HepG2 (cell line): Measurements from ENCODE around the gene CYP21A2. TPM values are rescaled to one million over a fixed set of nuclear protein-coding genes. Genes with fewer than 3 reads are reported as not detected.

Experiments
- ATAC-seq: fragments of 200-7000 bp; cut with Tn5 transposase; 3 replicates; pipeline ENCODE4 v1.9.1; 2020; ENCODE audit warnings: mild to moderate bottlenecking, moderate library complexity
- BruUV-seq: library from RNA; stranded (reverse); fragments of 400-500 nt; replicated peaks from 2 replicates; lab custom pipeline; 2021; lab: Mats Ljungman, UMichigan
- CTCF ChIA-PET: fragments of 300-600 bp; formaldehyde crosslinking; extraction: SDS; loops from one replicate; lab custom pipeline; 2021; ENCODE audit warnings: low total read pairs, inconsistent platforms, low intra/inter-chr PET ratio; lab: Yijun Ruan, JAX
- POLR2A ChIA-PET: fragments of 350-600 bp; sonication (Branson Sonifier 250); formaldehyde crosslinking; loops from one replicate; lab custom pipeline; 2020; ENCODE audit warnings: antibody characterized with exemption, inconsistent platforms; lab: Yijun Ruan, JAX
- DNase-seq: peaks from one replicate; pipeline ENCODE4 v3.0.0-alpha.2; 2015; ENCODE audit warnings: low spot score
- FAIRE-seq: peaks from 3 replicates; lab custom pipeline; 2011; peaks lifted over from hg19 to GRCh38; lab: Jason Lieb, UNC
- H2AFZ ChIP-seq: one replicate; pipeline ENCODE4 v1.6.1; 2011; ENCODE audit warnings: low read length, inconsistent platforms
- H3K27ac ChIP-seq: fragments of 300-600 bp; 3 replicates; pipeline ENCODE4 v1.8.0; 2011; ENCODE audit warnings: mixed run types, mild to moderate bottlenecking, mixed read lengths, low read length, inconsistent platforms; ENCODE audit not compliant: insufficient read depth; ENCODE audit errors: extremely low read length
- H3K27me3 ChIP-seq, 2 experiments: fragments of 200-600 bp in 1 of 2; 2 replicates in 1 of 2; 3 replicates in 1 of 2; pipeline versions ENCODE4 v1.6.0 to v1.8.0; 2011; ENCODE audit warnings: low read length in 2 of 2, mild to moderate bottlenecking in 2 of 2, moderate library complexity in 2 of 2, inconsistent platforms in 1 of 2; ENCODE audit not compliant: insufficient read depth in 2 of 2, control insufficient read depth in 1 of 2
- H3K36me3 ChIP-seq, 2 experiments: fragments of 200-600 bp in 1 of 2; replicated peaks in 1 of 2; 2 replicates in 1 of 2; 3 replicates in 1 of 2; pipeline versions ENCODE4 v1.5.1 to v1.8.0; 2011; ENCODE audit warnings: low read length in 2 of 2, inconsistent platforms in 1 of 2; ENCODE audit not compliant: insufficient read depth in 2 of 2, control insufficient read depth in 1 of 2
- H3K4me1 ChIP-seq: 2 replicates; pipeline ENCODE4 v1.5.1; 2012; ENCODE audit warnings: low read length, inconsistent platforms; ENCODE audit not compliant: insufficient read depth
- H3K4me2 ChIP-seq: 2 replicates; pipeline ENCODE4 v1.6.0; 2011; ENCODE audit warnings: low read depth, low read length, inconsistent platforms
- H3K4me3 ChIP-seq, 3 experiments: fragments of 200-600 bp in 1 of 3; sonication (generic), shearing (Covaris generic) in 1 of 3; replicated peaks in 1 of 3; 2 replicates each; pipeline ENCODE4 v1.5.1; 2011 to 2016; ENCODE audit warnings: low read length in 3 of 3, inconsistent platforms in 2 of 3, low read depth in 2 of 3, mild to moderate bottlenecking in 2 of 3, control low read depth in 1 of 3, mixed read lengths in 1 of 3; ENCODE audit not compliant: insufficient read depth in 1 of 3
- H3K79me2 ChIP-seq: one replicate; pipeline ENCODE4 v1.6.1; 2011; ENCODE audit warnings: low read length, inconsistent platforms; ENCODE audit not compliant: insufficient read depth
- H3K9ac ChIP-seq: 2 replicates; pipeline ENCODE4 v1.6.0; 2011; ENCODE audit warnings: mild to moderate bottlenecking, low read depth, low read length, inconsistent platforms; ENCODE audit not compliant: insufficient read depth
- H3K9me3 ChIP-seq: 2 replicates; pipeline ENCODE4 v1.5.1; 2012; ENCODE audit warnings: mild to moderate bottlenecking, low read length
- H4K20me1 ChIP-seq: 2 replicates; pipeline ENCODE4 v1.6.0; 2011; ENCODE audit warnings: inconsistent platforms, mild to moderate bottlenecking, low read length, moderate library complexity; ENCODE audit not compliant: insufficient read depth
- HMG20A ChIP-seq: IDR thresholded peaks from 2 replicates; pipeline ENCODE4 v1.6.1; 2016; ENCODE audit warnings: borderline replicate concordance
- IKZF4 ChIP-seq: sonication (generic); formaldehyde crosslinking; IDR thresholded peaks from 2 replicates; pipeline ENCODE4 v1.5.1; 2020; ENCODE audit warnings: borderline replicate concordance, mild to moderate bottlenecking, low read depth, missing genetic modification reagents; ENCODE audit errors: not compliant biosample characterization
- KDM3A ChIP-seq: IDR thresholded peaks from 2 replicates; pipeline ENCODE4 v1.6.1; 2018; ENCODE audit warnings: low read depth, missing compliant biosample characterization
- NFE2L2 ChIP-seq: fragments of 150-350 bp; IDR thresholded peaks from 2 replicates; pipeline ENCODE4 v1.6.1; 2014; ENCODE audit warnings: low read length
- NR2F2 ChIP-seq: IDR thresholded peaks from 2 replicates; pipeline ENCODE4 v1.6.1; 2012; ENCODE audit warnings: low read depth, inconsistent platforms, borderline replicate concordance
- RFX1 ChIP-seq: fragments of 450-650 bp; IDR thresholded peaks from 2 replicates; pipeline ENCODE4 v1.6.1; 2017
- ZBTB1 ChIP-seq: sonication (generic); formaldehyde crosslinking; IDR thresholded peaks from 2 replicates; pipeline ENCODE4 v1.4.0; 2020; ENCODE audit warnings: missing genetic modification reagents, borderline replicate concordance
- ZNF274 ChIP-seq: sonication (generic); formaldehyde crosslinking; IDR thresholded peaks from 2 replicates; pipeline ENCODE4 v1.5.1; 2020; ENCODE audit warnings: mild to moderate bottlenecking, missing genetic modification reagents
- ZNF292 ChIP-seq: sonication (generic); formaldehyde crosslinking; IDR thresholded peaks from 2 replicates; pipeline ENCODE4 v1.8.1; 2022; ENCODE audit warnings: mild to moderate bottlenecking, low read depth, missing genetic modification reagents, borderline replicate concordance
- ZNF776 ChIP-seq: sonication (generic); formaldehyde crosslinking; IDR thresholded peaks from 2 replicates; pipeline ENCODE4 v1.4.0; 2020; ENCODE audit warnings: mild to moderate bottlenecking, missing genetic modification reagents
- ZNF891 ChIP-seq: sonication (generic); formaldehyde crosslinking; IDR thresholded peaks from 2 replicates; pipeline ENCODE4 v1.5.0; 2020; ENCODE audit warnings: mild to moderate bottlenecking, missing genetic modification reagents
- WGBS: methylation state at CpG from one replicate; pipeline ENCODE4 v1.1.6; 2017; ENCODE audit warnings: low lambda C conversion rate; 5-methylcytosine and 5-hydroxymethylcytosine counted together
- in situ Hi-C: cut with HindIII; loops from 2 replicates; pipeline ENCODE4 v1.10.0; 2017; ENCODE audit warnings: low pct_unique_long_range_greater_than_20kb; ENCODE audit not compliant: extremely low pct_ligation_motif_present
- intact Hi-C: fragments of 100-400 bp; cut with micrococcal nuclease; formaldehyde crosslinking; loops from one replicate; pipeline ENCODE4 v1.10.0; 2022; ENCODE audit not compliant: unreplicated experiment
- polyA plus RNA-seq, 8 experiments: library from polyadenylated mRNA; depleted of rRNA in 3 of 8; stranded (reverse) in 7 of 8; unstranded in 1 of 8; fragments of >200 nt; fragmentation: Illumina TruSeq in 4 of 8; extraction: Trizol in 4 of 8; gene quantifications; 2 replicates each; pipeline versions ENCODE4 v1.2.1 to v1.2.3, GENCODE V29; 2011 to 2016; ENCODE audit warnings: low read depth in 4 of 8, missing spikeins in 1 of 8, mixed read lengths in 1 of 8; ENCODE audit not compliant: insufficient read depth in 1 of 8
- total RNA-seq, 5 experiments: library from RNA; depleted of rRNA; stranded (reverse); fragments of >200 nt; fragmentation: Illumina TruSeq; extraction: Trizol; gene quantifications; 2 replicates each; pipeline ENCODE4 v1.2.3, GENCODE V29; 2016; ENCODE audit warnings: low read depth in 1 of 5
- TF ChIP-seq, protein P1 (sequence below): IDR thresholded peaks from 2 replicates; pipeline ENCODE4 v1.6.1; 2016; ENCODE audit warnings: missing compliant biosample characterization, missing genetic modification reagents, borderline replicate concordance
- TF ChIP-seq, protein P2 (sequence below): sonication (generic); formaldehyde crosslinking; IDR thresholded peaks from 2 replicates; pipeline ENCODE4 v1.4.0; 2020; ENCODE audit warnings: missing genetic modification reagents
- TF ChIP-seq, protein P3 (sequence below): IDR thresholded peaks from 2 replicates; pipeline ENCODE4 v1.6.1; 2016; ENCODE audit warnings: control low read depth

CYP21A2 gene
- total and polyA plus RNA-seq, 2 of the 13 experiments (the other 11 are each of a cell fraction or from before 2014, with no cell fraction given), result 1.5 to 6.3 TPM

DNA sequence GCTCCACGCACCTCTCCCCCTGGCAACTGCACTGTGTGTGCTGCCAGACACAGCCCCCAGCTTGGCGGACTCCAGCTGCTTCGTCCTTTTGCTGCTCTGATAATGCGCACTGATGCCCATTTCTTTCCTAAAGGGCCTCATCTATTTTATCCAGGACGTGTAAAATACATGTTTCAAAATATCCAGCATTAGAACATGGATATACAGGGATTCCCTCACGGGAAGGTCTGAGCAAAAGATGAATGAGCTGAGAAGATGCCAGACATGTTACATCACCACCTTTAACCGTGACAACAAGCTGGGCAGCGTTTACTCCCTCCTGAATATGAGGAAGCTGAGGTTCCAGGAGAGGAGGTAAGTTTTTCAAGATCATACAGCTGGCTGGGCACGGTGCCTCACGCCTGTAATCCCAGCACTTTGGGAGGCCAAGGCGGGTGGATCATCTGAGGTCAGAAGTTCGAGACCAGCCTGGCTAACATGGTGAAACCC, 38.1 kb downstream of the CYP21A2 start:
- Histone ChIP-seq H3K27me3 (peaks cover 5 to 76% of the 10 kb centered on the region in 2 experiments; a peak in 4 of 5 replicates), H3K4me2 (no peak overlapping the region), H2AFZ (no peak overlapping the region), H3K9me3 (no peaks in the 10 kb centered on the region), H3K9ac (no peak overlapping the region), H3K36me3 (no peaks in the 10 kb centered on the region), H4K20me1 (0 out of 2 replicates have a peak, but pooled peaks cover 4% of the 10 kb centered on the region), H3K4me1 (no peaks in the 10 kb centered on the region), H3K4me3 (no peak overlapping the region), H3K27ac (no peak overlapping the region), H3K79me2 (no peaks in the 10 kb centered on the region)
- FAIRE-seq, result no peak
- TF ChIP-seq, protein P1, sequence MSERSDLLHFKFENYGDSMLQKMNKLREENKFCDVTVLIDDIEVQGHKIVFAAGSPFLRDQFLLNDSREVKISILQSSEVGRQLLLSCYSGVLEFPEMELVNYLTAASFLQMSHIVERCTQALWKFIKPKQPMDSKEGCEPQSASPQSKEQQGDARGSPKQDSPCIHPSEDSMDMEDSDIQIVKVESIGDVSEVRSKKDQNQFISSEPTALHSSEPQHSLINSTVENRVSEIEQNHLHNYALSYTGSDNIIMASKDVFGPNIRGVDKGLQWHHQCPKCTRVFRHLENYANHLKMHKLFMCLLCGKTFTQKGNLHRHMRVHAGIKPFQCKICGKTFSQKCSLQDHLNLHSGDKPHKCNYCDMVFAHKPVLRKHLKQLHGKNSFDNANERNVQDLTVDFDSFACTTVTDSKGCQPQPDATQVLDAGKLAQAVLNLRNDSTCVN (CRISPR knock-in tag), result no peak
- TF ChIP-seq ZNF776 (no peak), ZNF891 (CRISPR knock-in tag) (no peak), IKZF4 (CRISPR knock-in tag) (no peak), KDM3A (CRISPR knock-in tag) (no peak), ZBTB1 (no peak), HMG20A (no peak), NFE2L2 (no peak), ZNF274 (CRISPR knock-in tag) (no peak), NR2F2 (no peak), ZNF292 (CRISPR knock-in tag) (no peak), RFX1 (no peak)
- TF ChIP-seq, protein P2, sequence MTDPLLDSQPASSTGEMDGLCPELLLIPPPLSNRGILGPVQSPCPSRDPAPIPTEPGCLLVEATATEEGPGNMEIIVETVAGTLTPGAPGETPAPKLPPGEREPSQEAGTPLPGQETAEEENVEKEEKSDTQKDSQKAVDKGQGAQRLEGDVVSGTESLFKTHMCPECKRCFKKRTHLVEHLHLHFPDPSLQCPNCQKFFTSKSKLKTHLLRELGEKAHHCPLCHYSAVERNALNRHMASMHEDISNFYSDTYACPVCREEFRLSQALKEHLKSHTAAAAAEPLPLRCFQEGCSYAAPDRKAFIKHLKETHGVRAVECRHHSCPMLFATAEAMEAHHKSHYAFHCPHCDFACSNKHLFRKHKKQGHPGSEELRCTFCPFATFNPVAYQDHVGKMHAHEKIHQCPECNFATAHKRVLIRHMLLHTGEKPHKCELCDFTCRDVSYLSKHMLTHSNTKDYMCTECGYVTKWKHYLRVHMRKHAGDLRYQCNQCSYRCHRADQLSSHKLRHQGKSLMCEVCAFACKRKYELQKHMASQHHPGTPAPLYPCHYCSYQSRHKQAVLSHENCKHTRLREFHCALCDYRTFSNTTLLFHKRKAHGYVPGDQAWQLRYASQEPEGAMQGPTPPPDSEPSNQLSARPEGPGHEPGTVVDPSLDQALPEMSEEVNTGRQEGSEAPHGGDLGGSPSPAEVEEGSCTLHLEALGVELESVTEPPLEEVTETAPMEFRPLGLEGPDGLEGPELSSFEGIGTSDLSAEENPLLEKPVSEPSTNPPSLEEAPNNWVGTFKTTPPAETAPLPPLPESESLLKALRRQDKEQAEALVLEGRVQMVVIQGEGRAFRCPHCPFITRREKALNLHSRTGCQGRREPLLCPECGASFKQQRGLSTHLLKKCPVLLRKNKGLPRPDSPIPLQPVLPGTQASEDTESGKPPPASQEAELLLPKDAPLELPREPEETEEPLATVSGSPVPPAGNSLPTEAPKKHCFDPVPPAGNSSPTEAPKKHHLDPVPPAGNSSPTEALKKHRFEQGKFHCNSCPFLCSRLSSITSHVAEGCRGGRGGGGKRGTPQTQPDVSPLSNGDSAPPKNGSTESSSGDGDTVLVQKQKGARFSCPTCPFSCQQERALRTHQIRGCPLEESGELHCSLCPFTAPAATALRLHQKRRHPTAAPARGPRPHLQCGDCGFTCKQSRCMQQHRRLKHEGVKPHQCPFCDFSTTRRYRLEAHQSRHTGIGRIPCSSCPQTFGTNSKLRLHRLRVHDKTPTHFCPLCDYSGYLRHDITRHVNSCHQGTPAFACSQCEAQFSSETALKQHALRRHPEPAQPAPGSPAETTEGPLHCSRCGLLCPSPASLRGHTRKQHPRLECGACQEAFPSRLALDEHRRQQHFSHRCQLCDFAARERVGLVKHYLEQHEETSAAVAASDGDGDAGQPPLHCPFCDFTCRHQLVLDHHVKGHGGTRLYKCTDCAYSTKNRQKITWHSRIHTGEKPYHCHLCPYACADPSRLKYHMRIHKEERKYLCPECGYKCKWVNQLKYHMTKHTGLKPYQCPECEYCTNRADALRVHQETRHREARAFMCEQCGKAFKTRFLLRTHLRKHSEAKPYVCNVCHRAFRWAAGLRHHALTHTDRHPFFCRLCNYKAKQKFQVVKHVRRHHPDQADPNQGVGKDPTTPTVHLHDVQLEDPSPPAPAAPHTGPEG (CRISPR knock-in tag), result no peak
- TF ChIP-seq, protein P3, sequence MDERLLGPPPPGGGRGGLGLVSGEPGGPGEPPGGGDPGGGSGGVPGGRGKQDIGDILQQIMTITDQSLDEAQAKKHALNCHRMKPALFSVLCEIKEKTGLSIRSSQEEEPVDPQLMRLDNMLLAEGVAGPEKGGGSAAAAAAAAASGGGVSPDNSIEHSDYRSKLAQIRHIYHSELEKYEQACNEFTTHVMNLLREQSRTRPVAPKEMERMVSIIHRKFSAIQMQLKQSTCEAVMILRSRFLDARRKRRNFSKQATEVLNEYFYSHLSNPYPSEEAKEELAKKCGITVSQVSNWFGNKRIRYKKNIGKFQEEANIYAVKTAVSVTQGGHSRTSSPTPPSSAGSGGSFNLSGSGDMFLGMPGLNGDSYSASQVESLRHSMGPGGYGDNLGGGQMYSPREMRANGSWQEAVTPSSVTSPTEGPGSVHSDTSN (CRISPR knock-in tag), result no peak
- WGBS, result 26% methylated on average over 12 of the region's 12 CpGs
- ChIA-PET CTCF (no interaction called here), POLR2A (no interaction called here)
- in situ Hi-C loops (loop anchor here (25.0 kb wide), 1 partner anchor 711 kb away; no protein-coding TSS in a partner anchor), intact Hi-C loops (no loop called here)
- DNase-seq, result no peak
- ATAC-seq, result no peak
- BruUV-seq, result no TSS peak
